PC-3 (cell line): ENCODE measurements around the gene PWWP2B. TPM values are rescaled to one million over a fixed set of nuclear protein-coding genes. Genes with fewer than 3 reads are reported as not detected.

Experiments
- ATAC-seq: fragments of 200-7000 bp; cut with Tn5 transposase; 2 replicates; pipeline ENCODE4 v1.9.1; 2020; ENCODE audit warnings: mild to moderate bottlenecking, moderate library complexity
- BruUV-seq: library from RNA; stranded (reverse); fragments of 400-500 nt; replicated peaks from 2 replicates; lab custom pipeline; 2021; lab: Mats Ljungman, UMichigan
- CTCF ChIA-PET: fragments of 300-600 bp; sonication (Branson Sonifier 250); formaldehyde crosslinking; loops from one replicate; lab custom pipeline; 2022; ENCODE audit warnings: antibody characterized with exemption; lab: Charles Lee
- POLR2A ChIA-PET: fragments of 300-600 bp; sonication (Branson Sonifier 250); formaldehyde crosslinking; loops from one replicate; lab custom pipeline; 2022; ENCODE audit warnings: antibody characterized with exemption; ENCODE audit not compliant: unreplicated experiment; lab: Charles Lee
- DNase-seq: peaks from one replicate; pipeline ENCODE4 v3.0.0-alpha.2; 2015
- H2AFZ ChIP-seq: fragments of 300-600 bp; sonication (generic); 2 replicates; pipeline ENCODE4 v1.6.0; 2016; ENCODE audit warnings: antibody characterized with exemption, low read length
- H3F3A ChIP-seq: fragments of 300-600 bp; sonication (generic); one replicate; pipeline ENCODE4 v1.6.0; 2017; ENCODE audit warnings: antibody characterized with exemption, low read length, control low read depth, mild to moderate bottlenecking; ENCODE audit not compliant: unreplicated experiment
- H3K27ac ChIP-seq: fragments of 300-600 bp; sonication (generic); 2 replicates; pipeline ENCODE4 v1.5.1; 2016; ENCODE audit warnings: mild to moderate bottlenecking, low read length
- H3K27me3 ChIP-seq: fragments of 300-600 bp; sonication (generic); 2 replicates; pipeline ENCODE4 v1.6.1; 2016; ENCODE audit warnings: low read length, mixed read lengths
- H3K36me3 ChIP-seq: fragments of 300-600 bp; sonication (generic); 2 replicates; pipeline ENCODE4 v1.6.1; 2016; ENCODE audit warnings: low read depth, mixed run types, low read length, mixed read lengths
- H3K4me1 ChIP-seq: fragments of 300-600 bp; sonication (generic); 2 replicates; pipeline ENCODE4 v1.5.1; 2016; ENCODE audit warnings: low read length; ENCODE audit not compliant: insufficient read depth
- H3K4me2 ChIP-seq: fragments of 300-600 bp; sonication (generic); 2 replicates; pipeline ENCODE4 v1.6.0; 2016; ENCODE audit warnings: low read length
- H3K4me3 ChIP-seq: fragments of 300-600 bp; sonication (generic); 2 replicates; pipeline ENCODE4 v1.5.1; 2016; ENCODE audit warnings: mild to moderate bottlenecking, low read length, mixed read lengths
- H3K79me2 ChIP-seq: fragments of 300-600 bp; sonication (generic); 2 replicates; pipeline ENCODE4 v1.6.1; 2017; ENCODE audit warnings: low read length, mixed read lengths
- H3K9ac ChIP-seq: fragments of 300-600 bp; sonication (generic); 2 replicates; pipeline ENCODE4 v1.6.0; 2016; ENCODE audit warnings: mild to moderate bottlenecking, low read length
- H3K9me2 ChIP-seq: fragments of 300-600 bp; sonication (generic); replicated peaks from 2 replicates; pipeline ENCODE4 v1.6.1; 2016; ENCODE audit warnings: mixed run types, low read length, mixed read lengths
- H3K9me3 ChIP-seq: fragments of 300-600 bp; sonication (generic); 2 replicates; pipeline ENCODE4 v1.6.1; 2016; ENCODE audit warnings: low read length, mixed read lengths
- H4K20me1 ChIP-seq: fragments of 300-600 bp; sonication (generic); 2 replicates; pipeline ENCODE4 v1.6.1; 2016; ENCODE audit warnings: low read length, mixed read lengths
- CTCF ChIP-seq: fragments of 300-600 bp; sonication (generic); conservative IDR thresholded peaks from 2 replicates; pipeline ENCODE4 v1.5.1; 2017; ENCODE audit warnings: antibody characterized with exemption, low read depth, mild to moderate bottlenecking, low read length
- EZH2 ChIP-seq: fragments of 300-600 bp; sonication (generic); IDR thresholded peaks from one replicate; pipeline ENCODE4 v1.6.1; 2017; ENCODE audit warnings: antibody characterized with exemption, mild to moderate bottlenecking, low read length; ENCODE audit not compliant: unreplicated experiment
- EZH2phosphoT487 ChIP-seq: fragments of 300-600 bp; sonication (generic); IDR thresholded peaks from 2 replicates; pipeline ENCODE4 v1.6.1; 2018; ENCODE audit warnings: mild to moderate bottlenecking, antibody characterized with exemption, low read length, borderline replicate concordance
- intact Hi-C: fragments of 100-400 bp; cut with micrococcal nuclease; formaldehyde crosslinking; loops from 2 replicates; pipeline ENCODE4 v1.9.0; 2023
- total RNA-seq: library from RNA; depleted of rRNA; stranded (reverse); fragments of >200 nt; gene quantifications from 2 replicates; pipeline ENCODE4 v1.2.3, GENCODE V29; 2014

PWWP2B gene
- total RNA-seq, 1 experiment from 2014 or later = 24.5 TPM

GRCh38 chr10:132363376-132363775, 33.6 kb upstream of the PWWP2B start:
- no peak overlapping the region for H3K4me3 ChIP-seq
- no peak overlapping the region for H3K4me2 ChIP-seq
- intact Hi-C loops = no loop called here
- ATAC-seq (no peak), DNase-seq (no peak)
- H3K27me3 ChIP-seq = no peaks in the 10 kb centered on the region
- no peak overlapping the region for H2AFZ ChIP-seq
- TF ChIP-seq CTCF (no peak), EZH2 (no peak), EZH2phosphoT487 (no peak)
- no peaks in the 10 kb centered on the region for H3K4me1 ChIP-seq
- H3K9me2 ChIP-seq = no peaks in the 10 kb centered on the region
- no peak overlapping the region for H3K9ac ChIP-seq
- H3K36me3 ChIP-seq = no peaks in the 10 kb centered on the region
- no peaks in the 10 kb centered on the region for H3F3A ChIP-seq
- no peaks in the 10 kb centered on the region for H4K20me1 ChIP-seq
- no peak overlapping the region for H3K27ac ChIP-seq
- ChIA-PET POLR2A (no interaction called here), CTCF (no interaction called here)
- H3K79me2 ChIP-seq = no peaks in the 10 kb centered on the region
- BruUV-seq = no TSS peak
- H3K9me3 ChIP-seq = no peaks in the 10 kb centered on the region

DNA sequence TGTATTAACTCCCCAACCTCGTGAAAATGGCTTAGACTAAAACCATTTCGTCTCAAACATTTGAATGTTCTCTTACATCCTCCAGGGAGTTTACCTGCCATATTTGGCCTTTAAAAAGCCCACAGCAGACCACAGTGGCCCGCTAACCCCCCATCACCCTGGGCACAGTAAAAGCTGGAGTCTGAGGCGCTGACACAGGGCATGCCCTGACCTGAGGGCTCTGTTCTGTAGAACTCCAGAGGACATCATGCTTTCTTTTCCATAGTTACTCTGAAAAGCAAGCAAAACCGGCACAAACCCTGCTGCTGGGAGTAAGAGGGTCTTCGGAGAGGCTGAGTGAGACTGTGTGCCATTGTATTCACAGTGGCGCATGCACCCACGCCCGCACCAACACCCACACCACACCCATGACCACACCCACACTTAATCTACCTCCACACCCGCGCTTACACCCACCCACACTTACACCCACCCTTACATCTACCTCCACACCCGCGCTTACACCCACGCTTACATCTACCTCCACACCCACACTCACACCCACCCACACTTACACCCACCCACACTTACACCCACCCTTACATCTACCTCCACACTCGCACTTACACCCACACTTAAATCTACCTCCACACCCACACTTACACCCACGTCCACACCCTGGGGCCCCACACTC, 32.9 kb upstream of the PWWP2B start:
- H3K9me3 ChIP-seq = no peaks in the 10 kb centered on the region
- no peaks in the 10 kb centered on the region for H3K4me1 ChIP-seq
- TF ChIP-seq EZH2 = no peak
- no peak for TF ChIP-seq EZH2phosphoT487
- TF ChIP-seq CTCF = no peak
- no peaks in the 10 kb centered on the region for H3F3A ChIP-seq
- H3K36me3 ChIP-seq = no peaks in the 10 kb centered on the region
- ChIA-PET CTCF (no interaction called here), POLR2A (no interaction called here)
- ATAC-seq (no peak), DNase-seq (peak; percentile 28)
- intact Hi-C loops = no loop called here
- H3K9ac ChIP-seq = no peak overlapping the region
- H2AFZ ChIP-seq = no peak overlapping the region
- H3K4me2 ChIP-seq = no peak overlapping the region
- H4K20me1 ChIP-seq = no peaks in the 10 kb centered on the region
- no peaks in the 10 kb centered on the region for H3K27me3 ChIP-seq
- no peak overlapping the region for H3K4me3 ChIP-seq
- no peaks in the 10 kb centered on the region for H3K79me2 ChIP-seq
- H3K27ac ChIP-seq = no peak overlapping the region
- no TSS peak for BruUV-seq
- no peaks in the 10 kb centered on the region for H3K9me2 ChIP-seq

GRCh38 chr10:132364594-132364970, 32.4 kb upstream of the PWWP2B start:
- no peaks in the 10 kb centered on the region for H3K79me2 ChIP-seq
- DNase-seq (no peak), ATAC-seq (no peak)
- H3K4me1 ChIP-seq = no peaks in the 10 kb centered on the region
- H3K27ac ChIP-seq = no peak overlapping the region
- no peaks in the 10 kb centered on the region for H3F3A ChIP-seq
- no TSS peak for BruUV-seq
- TF ChIP-seq EZH2 (no peak), EZH2phosphoT487 (no peak), CTCF (no peak)
- no peaks in the 10 kb centered on the region for H4K20me1 ChIP-seq
- H3K9me2 ChIP-seq = no peaks in the 10 kb centered on the region
- H3K27me3 ChIP-seq = no peaks in the 10 kb centered on the region
- CTCF ChIA-PET = no interaction called here
- POLR2A ChIA-PET = no interaction called here
- intact Hi-C loops = no loop called here
- no peaks in the 10 kb centered on the region for H3K36me3 ChIP-seq
- no peaks in the 10 kb centered on the region for H3K9me3 ChIP-seq
- H3K4me2 ChIP-seq = no peak overlapping the region
- H2AFZ ChIP-seq = no peak overlapping the region
- no peak overlapping the region for H3K4me3 ChIP-seq
- no peak overlapping the region for H3K9ac ChIP-seq
